A673 (cell line): Measurements from ENCODE around the gene PIEZO1. TPM values are rescaled to one million over a fixed set of nuclear protein-coding genes. Genes with fewer than 3 reads are reported as not detected.

Source experiments
- BruUV-seq: library from RNA; stranded (reverse); fragments of 400-500 nt; replicated peaks from 2 replicates; lab custom pipeline; 2021; lab: Mats Ljungman, UMichigan
- CTCF ChIA-PET: fragments of 300-600 bp; sonication (Branson Sonifier 250); formaldehyde crosslinking; loops from one replicate; lab custom pipeline; 2022; ENCODE audit warnings: antibody characterized with exemption; lab: Charles Lee
- POLR2A ChIA-PET: fragments of 300-600 bp; sonication (Branson Sonifier 250); formaldehyde crosslinking; loops from one replicate; lab custom pipeline; 2022; ENCODE audit warnings: antibody characterized with exemption; ENCODE audit not compliant: low non-redundant PET; lab: Charles Lee
- DNase-seq: peaks from one replicate; pipeline ENCODE4 v3.0.0-alpha.2; 2015; ENCODE audit warnings: low spot score
- H3K27ac ChIP-seq: fragments of 200-600 bp; sonication (generic); 2 replicates; pipeline ENCODE4 v1.5.1; 2016; ENCODE audit warnings: mixed run types, low read depth, mild to moderate bottlenecking, mixed read lengths, antibody characterized with exemption, low read length; ENCODE audit not compliant: poor library complexity, severe bottlenecking
- H3K27me3 ChIP-seq: fragments of 200-600 bp; sonication (generic); replicated peaks from 2 replicates; pipeline ENCODE4 v1.6.1; 2017; ENCODE audit warnings: mixed run types, low read depth, mild to moderate bottlenecking, mixed read lengths, antibody characterized with exemption, low read length; ENCODE audit not compliant: insufficient read depth, poor library complexity
- H3K36me3 ChIP-seq: fragments of 200-600 bp; sonication (generic); 2 replicates; pipeline ENCODE4 v1.6.1; 2016; ENCODE audit warnings: mixed run types, mild to moderate bottlenecking, mixed read lengths, antibody characterized with exemption, low read length; ENCODE audit not compliant: insufficient read depth, poor library complexity, severe bottlenecking
- H3K4me1 ChIP-seq: fragments of 200-600 bp; sonication (generic); 2 replicates; pipeline ENCODE4 v1.6.1; 2017; ENCODE audit warnings: mixed run types, mild to moderate bottlenecking, mixed read lengths, antibody characterized with exemption, low read length; ENCODE audit not compliant: insufficient read depth, poor library complexity, severe bottlenecking
- H3K4me3 ChIP-seq: fragments of 200-600 bp; sonication (generic); 2 replicates; pipeline ENCODE4 v1.5.1; 2016; ENCODE audit warnings: low read depth, mixed run types, mild to moderate bottlenecking, mixed read lengths, low read length; ENCODE audit not compliant: poor library complexity, severe bottlenecking
- H3K9me3 ChIP-seq: fragments of 200-600 bp; sonication (generic); 2 replicates; pipeline ENCODE4 v1.6.1; 2016; ENCODE audit warnings: mixed run types, low read depth, mild to moderate bottlenecking, mixed read lengths, antibody characterized with exemption, low read length; ENCODE audit not compliant: poor library complexity, severe bottlenecking
- EZH2 ChIP-seq: fragments of 200-600 bp; sonication (generic); IDR thresholded peaks from 2 replicates; pipeline ENCODE4 v1.6.1; 2017; ENCODE audit warnings: borderline replicate concordance, low read depth, mild to moderate bottlenecking, mixed read lengths, antibody characterized with exemption, low read length; ENCODE audit not compliant: poor library complexity, severe bottlenecking
- intact Hi-C: fragments of 100-400 bp; cut with micrococcal nuclease; formaldehyde crosslinking; loops from one replicate; pipeline ENCODE4 v1.10.0; 2022; ENCODE audit not compliant: unreplicated experiment
- total RNA-seq: library from RNA; stranded (reverse); gene quantifications from 2 replicates; pipeline ENCODE4 v1.2.3, GENCODE V29; 2021
- TF ChIP-seq, protein P1 (sequence below): fragments of 300-800, 200-600 bp; sonication (generic); conservative IDR thresholded peaks from 2 replicates; pipeline ENCODE4 v1.5.1; 2017; ENCODE audit warnings: low read depth, mild to moderate bottlenecking, antibody characterized with exemption, low read length, moderate library complexity, mixed read lengths

PIEZO1 gene
- total RNA-seq, 1 experiment from 2014 or later, result 174 TPM

DNA sequence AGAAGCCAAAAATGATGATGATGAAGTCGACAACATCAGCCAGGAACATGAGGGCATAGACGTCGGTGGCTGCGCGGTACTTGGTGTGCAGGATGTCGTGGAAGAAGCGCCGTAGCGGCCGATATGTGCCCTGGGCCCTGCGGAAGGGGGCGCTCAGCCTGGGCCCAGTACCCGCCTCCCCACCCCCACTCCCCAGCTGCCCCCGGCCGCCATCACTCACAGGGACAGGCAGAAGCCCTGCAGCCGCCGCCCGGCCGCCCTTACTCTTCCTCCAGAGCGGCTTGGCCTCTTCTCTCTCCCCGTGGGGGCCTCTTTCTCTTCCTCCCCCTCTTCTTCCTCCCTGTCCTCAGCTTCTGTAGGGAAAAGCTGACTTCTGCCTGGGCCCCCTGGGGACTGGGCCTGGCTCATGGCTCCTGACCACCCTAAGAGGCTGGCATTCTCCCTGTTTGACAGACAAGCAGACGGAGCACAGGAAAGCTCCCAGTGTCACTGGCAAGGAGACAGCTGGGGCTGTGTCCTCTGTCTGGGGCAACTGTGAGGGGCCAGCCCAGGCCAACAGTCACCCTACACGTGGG is 64.5 kb downstream of the PIEZO1 start:
- ChIA-PET CTCF (no interaction called here), POLR2A (no interaction called here)
- H3K27me3 ChIP-seq, result no peaks in the 10 kb centered on the region
- H3K36me3 ChIP-seq, result peaks cover 83% of the 10 kb centered on the region
- intact Hi-C loops, result no loop called here
- H3K4me1 ChIP-seq, result no peaks in the 10 kb centered on the region
- no TSS peak for BruUV-seq
- no peak for DNase-seq
- H3K27ac ChIP-seq, result no peak overlapping the region
- no peak overlapping the region for H3K4me3 ChIP-seq
- H3K9me3 ChIP-seq, result no peaks in the 10 kb centered on the region
- TF ChIP-seq, protein P1, sequence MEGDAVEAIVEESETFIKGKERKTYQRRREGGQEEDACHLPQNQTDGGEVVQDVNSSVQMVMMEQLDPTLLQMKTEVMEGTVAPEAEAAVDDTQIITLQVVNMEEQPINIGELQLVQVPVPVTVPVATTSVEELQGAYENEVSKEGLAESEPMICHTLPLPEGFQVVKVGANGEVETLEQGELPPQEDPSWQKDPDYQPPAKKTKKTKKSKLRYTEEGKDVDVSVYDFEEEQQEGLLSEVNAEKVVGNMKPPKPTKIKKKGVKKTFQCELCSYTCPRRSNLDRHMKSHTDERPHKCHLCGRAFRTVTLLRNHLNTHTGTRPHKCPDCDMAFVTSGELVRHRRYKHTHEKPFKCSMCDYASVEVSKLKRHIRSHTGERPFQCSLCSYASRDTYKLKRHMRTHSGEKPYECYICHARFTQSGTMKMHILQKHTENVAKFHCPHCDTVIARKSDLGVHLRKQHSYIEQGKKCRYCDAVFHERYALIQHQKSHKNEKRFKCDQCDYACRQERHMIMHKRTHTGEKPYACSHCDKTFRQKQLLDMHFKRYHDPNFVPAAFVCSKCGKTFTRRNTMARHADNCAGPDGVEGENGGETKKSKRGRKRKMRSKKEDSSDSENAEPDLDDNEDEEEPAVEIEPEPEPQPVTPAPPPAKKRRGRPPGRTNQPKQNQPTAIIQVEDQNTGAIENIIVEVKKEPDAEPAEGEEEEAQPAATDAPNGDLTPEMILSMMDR, result no peak
- no peak for TF ChIP-seq EZH2

DNA sequence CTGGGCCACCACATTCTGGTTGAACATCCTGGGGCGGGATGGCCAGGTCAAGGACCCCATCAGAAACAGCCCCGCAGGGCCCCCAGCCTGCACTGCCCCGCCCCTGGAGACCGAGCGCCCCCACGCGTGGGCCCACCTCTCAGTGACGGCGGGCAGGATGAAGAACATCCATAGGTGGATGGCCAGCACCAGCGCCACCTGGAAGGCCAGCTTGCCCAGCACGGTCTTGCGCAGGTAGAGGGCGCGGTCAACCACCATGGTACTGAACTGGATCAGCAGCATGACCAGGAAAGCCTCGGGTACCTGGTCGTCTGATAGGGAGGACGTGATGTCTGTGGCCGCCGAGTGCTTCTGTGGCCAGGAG is 65.1 kb downstream of the PIEZO1 start:
- intact Hi-C loops, result no loop called here
- BruUV-seq, result no TSS peak
- no peak for DNase-seq
- ChIA-PET POLR2A (no interaction called here), CTCF (no interaction called here)
- Histone ChIP-seq H3K36me3 (peaks cover 83% of the 10 kb centered on the region), H3K27me3 (no peaks in the 10 kb centered on the region), H3K27ac (no peak overlapping the region), H3K4me1 (no peaks in the 10 kb centered on the region), H3K9me3 (no peaks in the 10 kb centered on the region), H3K4me3 (no peak overlapping the region)
- TF ChIP-seq, protein P1, result no peak
- no peak for TF ChIP-seq EZH2

DNA sequence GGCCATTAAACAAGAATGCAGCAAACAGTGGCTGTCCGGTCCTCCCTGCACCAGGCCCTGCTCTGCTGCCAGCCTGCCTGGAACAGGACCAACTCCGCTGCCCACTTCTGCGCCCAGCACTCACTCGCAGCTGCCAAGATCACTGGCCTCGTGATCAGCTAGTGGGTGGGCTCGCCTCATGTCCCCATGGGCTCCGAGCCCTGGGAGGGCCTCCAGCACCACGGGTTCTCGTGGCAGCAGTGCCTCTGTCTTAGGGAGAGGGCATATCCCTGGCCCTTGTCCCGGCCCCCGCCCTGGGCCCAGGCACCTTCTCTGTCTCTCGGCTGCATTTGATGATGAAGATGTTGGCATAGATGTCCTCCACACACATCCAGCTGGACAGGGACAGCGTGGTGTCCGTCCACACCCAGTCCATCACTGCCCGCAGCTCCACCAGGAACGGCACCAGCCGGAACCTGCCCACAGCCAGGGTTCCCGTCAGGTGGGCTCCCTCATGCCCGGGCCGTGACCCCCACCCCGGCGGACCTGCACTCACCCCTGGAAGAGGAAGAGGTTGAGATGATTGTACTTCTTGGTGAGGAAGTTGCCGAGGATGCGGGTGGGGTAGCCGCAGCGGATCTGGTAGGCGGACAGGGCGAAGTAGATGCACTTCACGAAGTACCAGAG is 65.6 kb downstream of the PIEZO1 start:
- Histone ChIP-seq H3K36me3 (peaks cover 82% of the 10 kb centered on the region), H3K27me3 (no peaks in the 10 kb centered on the region), H3K4me1 (no peaks in the 10 kb centered on the region), H3K4me3 (no peak overlapping the region), H3K9me3 (no peaks in the 10 kb centered on the region), H3K27ac (no peak overlapping the region)
- CTCF ChIA-PET, result no interaction called here
- POLR2A ChIA-PET, result no interaction called here
- DNase-seq, result no peak
- intact Hi-C loops, result no loop called here
- BruUV-seq, result no TSS peak
- no peak for TF ChIP-seq EZH2
- TF ChIP-seq, protein P1, result no peak
